Activated T-cell treated with anti-CD3 and anti-CD28 coated beads, Interleukin-2, amount 50 U/mL, for 72 hours (primary cell): ENCODE measurements around the gene IFIT5. TPM values are rescaled to one million over a fixed set of nuclear protein-coding genes. Genes with fewer than 3 reads are reported as not detected.

Experiments
- ATAC-seq, 2 donors: fragments of 150-1000 bp; cut with Tn5 transposase; replicated peaks in 1 of 2; 2 replicates each; pipeline ENCODE4 v1.10.0; 2021; ENCODE audit warnings: moderate library complexity in 2 of 2, mild to moderate bottlenecking in 1 of 2
- DNase-seq, 2 donors: peaks; one replicate each; pipeline ENCODE4 v3.0.0; 2021 to 2022; ENCODE audit warnings: mixed read lengths in 1 of 2
- H3K27ac Mint-ChIP-seq: one replicate; pipeline ENCODE4 v1.8.0; 2022; ENCODE audit warnings: mild to moderate bottlenecking, moderate library complexity, mixed read lengths
- H3K27me3 Mint-ChIP-seq: one replicate; pipeline ENCODE4 v1.8.0; 2022; ENCODE audit warnings: low read depth, mixed read lengths
- H3K36me3 Mint-ChIP-seq, 2 donors: one replicate each; pipeline ENCODE4 v1.8.0; 2022; ENCODE audit warnings: mixed read lengths in 2 of 2, mild to moderate bottlenecking in 1 of 2; ENCODE audit not compliant: insufficient read depth in 2 of 2
- H3K4me1 Mint-ChIP-seq: one replicate; pipeline ENCODE4 v1.8.0; 2022; ENCODE audit warnings: low read depth, mixed read lengths
- H3K4me3 Mint-ChIP-seq, 2 donors: one replicate each; pipeline ENCODE4 v1.8.0; 2022; ENCODE audit warnings: mild to moderate bottlenecking in 2 of 2, mixed read lengths in 2 of 2, moderate library complexity in 2 of 2
- H3K9me3 Mint-ChIP-seq, 2 donors: one replicate each; pipeline ENCODE4 v1.8.0; 2022; ENCODE audit warnings: mixed read lengths in 2 of 2
- total RNA-seq, 2 donors: library from RNA; stranded (reverse); gene quantifications; one replicate each; pipeline ENCODE4 v1.2.3, GENCODE V29; 2022

IFIT5 gene
- total RNA-seq, 2 donors from 2014 or later = 6.6 to 10.2 TPM

DNA sequence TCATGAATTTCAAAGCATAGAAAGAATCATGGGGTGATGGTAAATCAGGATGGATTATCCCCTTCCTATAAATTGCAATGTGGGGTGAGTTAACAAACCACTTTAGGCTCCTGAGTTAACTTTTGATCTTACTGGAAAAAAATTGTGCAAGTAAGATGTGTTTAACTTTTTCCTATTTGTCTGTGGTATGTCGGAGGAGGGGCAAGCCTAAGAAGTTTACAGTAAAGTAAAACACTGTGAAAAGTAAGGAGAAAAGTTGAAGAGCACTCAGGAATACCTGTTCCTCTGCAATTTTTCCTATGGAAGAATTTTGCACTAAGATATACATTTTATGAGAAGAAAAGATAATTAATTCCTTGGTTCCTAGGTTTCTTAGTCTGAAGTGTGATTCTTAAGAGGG lies 44.4 kb downstream of the IFIT5 start:
- Mint-ChIP-seq H3K4me3 (no peak overlapping the region), H3K27me3 (peaks cover 11% of the 10 kb centered on the region), H3K36me3 (no peaks in the 10 kb centered on the region), H3K27ac (no peak overlapping the region), H3K4me1 (no peaks in the 10 kb centered on the region), H3K9me3 (no peaks in the 10 kb centered on the region)
- ATAC-seq (no peak), DNase-seq (no peak)

DNA sequence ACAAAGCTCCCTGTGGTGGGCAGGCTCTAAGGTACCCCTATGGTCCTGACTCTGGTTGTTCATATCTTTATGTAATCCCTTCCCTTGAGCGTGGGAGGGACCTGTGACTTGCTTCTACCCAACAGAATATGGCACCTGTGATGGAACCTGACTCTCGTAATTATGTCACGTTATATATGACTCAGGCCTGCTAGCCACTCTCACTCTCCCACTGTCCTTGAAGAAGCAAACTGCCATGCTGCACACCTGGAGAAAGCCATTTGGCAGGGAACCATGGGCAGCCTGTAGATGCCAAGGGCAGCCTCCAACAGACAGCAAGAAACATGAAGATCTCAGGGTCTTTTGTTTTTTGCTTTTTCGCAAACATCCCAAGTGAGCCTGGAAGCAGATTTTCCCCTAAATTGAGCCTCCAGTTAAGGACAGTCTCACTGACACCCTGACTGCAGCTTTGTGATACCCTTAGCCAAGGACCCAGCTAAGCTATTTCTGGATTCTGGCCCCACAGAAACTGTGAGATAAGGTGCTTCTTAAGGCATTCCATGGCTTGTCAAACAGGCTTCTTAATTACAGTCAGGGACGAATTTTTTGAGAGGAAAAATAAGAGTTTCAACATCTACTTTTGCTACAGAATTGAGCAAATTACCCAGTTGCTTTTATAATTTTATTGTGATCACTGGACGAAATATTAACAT lies 49.6 kb downstream of the IFIT5 start:
- Mint-ChIP-seq H3K9me3 (no peaks in the 10 kb centered on the region), H3K27me3 (peaks cover 7% of the 10 kb centered on the region), H3K4me1 (no peaks in the 10 kb centered on the region), H3K4me3 (no peak overlapping the region), H3K36me3 (no peaks in the 10 kb centered on the region), H3K27ac (no peak overlapping the region)
- DNase-seq = no peak
- ATAC-seq = no peak

DNA sequence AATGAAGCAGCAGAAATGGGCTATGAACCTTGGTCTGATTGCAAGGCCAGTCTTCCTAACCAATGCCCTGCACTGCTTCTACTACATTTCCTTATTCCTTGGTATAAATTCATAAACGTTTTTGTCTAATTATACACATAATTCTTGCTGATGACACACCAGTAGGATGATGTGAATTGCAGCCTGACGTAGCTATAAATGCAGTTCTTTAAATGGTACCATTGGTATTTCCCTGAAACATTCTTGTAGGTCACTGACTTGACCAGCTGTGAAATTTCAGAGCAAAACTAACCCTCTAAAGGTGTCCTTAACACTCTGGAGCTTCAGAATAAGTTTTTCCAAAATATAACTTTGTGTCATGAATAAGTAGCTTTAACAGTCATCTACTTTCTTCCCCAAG lies 50.8 kb downstream of the IFIT5 start:
- Mint-ChIP-seq H3K27me3 (peaks cover 7% of the 10 kb centered on the region), H3K36me3 (no peaks in the 10 kb centered on the region), H3K27ac (no peak overlapping the region), H3K4me3 (no peak overlapping the region), H3K9me3 (no peaks in the 10 kb centered on the region), H3K4me1 (no peaks in the 10 kb centered on the region)
- ATAC-seq = no peak
- no peak for DNase-seq

DNA sequence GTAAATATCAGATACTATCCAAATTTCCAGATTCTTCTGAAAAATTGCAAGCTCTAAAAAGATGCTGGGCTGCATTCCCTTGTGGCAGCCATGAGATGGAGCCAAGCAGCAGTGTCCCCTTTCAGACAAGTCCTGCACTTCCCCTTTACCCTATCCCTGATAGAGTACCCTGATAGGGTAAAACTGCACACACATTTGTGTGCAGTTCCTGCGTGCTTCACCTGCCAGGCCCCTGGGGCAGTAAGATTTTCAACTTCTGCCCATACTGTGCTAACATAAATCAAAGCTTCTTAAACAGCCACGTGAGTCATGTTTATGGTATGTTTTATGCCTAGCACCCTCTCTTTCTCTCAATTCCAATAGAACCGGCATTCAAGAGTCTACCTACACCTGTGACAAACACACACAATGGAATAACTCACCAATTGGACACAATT lies 52.2 kb downstream of the IFIT5 start:
- Mint-ChIP-seq H3K27me3 (peaks cover 7% of the 10 kb centered on the region), H3K9me3 (no peaks in the 10 kb centered on the region), H3K36me3 (no peaks in the 10 kb centered on the region), H3K4me1 (no peaks in the 10 kb centered on the region), H3K4me3 (no peak overlapping the region), H3K27ac (no peak overlapping the region)
- no peak for ATAC-seq
- no peak for DNase-seq

DNA sequence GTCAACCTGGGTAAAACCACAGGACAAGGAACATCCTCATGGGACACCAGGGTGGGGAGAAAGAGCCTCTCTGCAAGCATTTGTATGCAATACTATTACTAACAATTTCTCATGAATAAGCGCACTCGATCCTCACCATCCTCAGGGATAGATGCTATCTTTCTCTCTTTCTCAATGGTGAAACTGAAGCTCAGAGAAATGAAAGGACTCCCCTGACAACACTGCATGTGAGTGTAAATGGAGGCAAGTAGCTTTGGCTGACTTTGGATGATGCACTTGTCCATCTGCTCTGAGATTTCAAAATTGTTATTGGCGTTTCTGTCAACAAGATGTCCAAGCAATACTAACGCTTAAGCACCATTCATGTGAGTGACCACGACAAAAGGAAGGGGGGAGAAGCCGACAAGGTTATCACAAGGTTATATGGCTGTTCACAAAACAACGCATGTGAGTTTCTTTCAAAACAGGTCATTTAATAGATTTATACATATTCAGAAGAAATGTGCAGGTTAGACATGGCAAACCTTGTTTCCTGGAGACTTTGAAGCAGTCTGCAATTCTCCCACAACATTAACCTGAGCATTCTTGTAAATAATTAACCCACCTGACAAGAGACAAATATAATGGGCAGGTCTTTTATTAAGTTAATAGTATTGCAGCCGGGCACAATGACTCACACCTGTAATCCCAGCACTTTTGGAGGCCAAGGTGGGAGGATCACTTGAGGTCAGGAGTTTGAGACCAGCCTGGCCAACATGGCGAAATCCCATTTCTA lies 54.0 kb downstream of the IFIT5 start:
- Mint-ChIP-seq H3K4me1 (no peaks in the 10 kb centered on the region), H3K27me3 (peaks cover 7% of the 10 kb centered on the region), H3K4me3 (no peak overlapping the region), H3K9me3 (no peaks in the 10 kb centered on the region), H3K36me3 (no peaks in the 10 kb centered on the region), H3K27ac (no peak overlapping the region)
- DNase-seq (no peak), ATAC-seq (no peak)

DNA sequence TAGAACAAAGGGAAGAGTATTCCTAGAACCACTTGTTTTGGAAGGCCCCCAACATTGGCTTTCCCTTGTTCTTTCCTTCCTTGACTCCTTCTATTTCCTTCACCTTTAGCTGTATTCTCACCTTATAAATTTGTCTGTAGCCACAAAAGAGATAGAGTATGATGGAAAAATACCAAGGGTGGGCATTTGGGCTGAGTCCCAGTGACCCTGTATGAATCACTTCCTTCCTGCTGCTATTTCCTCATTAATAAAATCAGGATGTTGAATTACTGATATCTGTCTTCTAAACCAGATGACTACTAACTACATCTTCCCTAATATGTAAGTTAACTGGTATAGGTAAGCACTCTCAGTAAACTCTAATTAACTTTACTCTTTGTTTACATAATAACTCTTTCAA lies 55.1 kb downstream of the IFIT5 start:
- H3K27me3 Mint-ChIP-seq = peaks cover 7% of the 10 kb centered on the region
- no peak overlapping the region for H3K4me3 Mint-ChIP-seq
- H3K36me3 Mint-ChIP-seq = no peaks in the 10 kb centered on the region
- H3K27ac Mint-ChIP-seq = no peak overlapping the region
- no peaks in the 10 kb centered on the region for H3K9me3 Mint-ChIP-seq
- no peaks in the 10 kb centered on the region for H3K4me1 Mint-ChIP-seq
- DNase-seq (no peak), ATAC-seq (no peak)

Other genes with a start within 250 kb of the IFIT5 start
- under 1 TPM in 1 of 2 donors, not detected in 1; 0.56 TPM for gene CH25H, start 207.3 kb upstream of the IFIT5 start, total RNA-seq
- gene LIPA, start 162.8 kb upstream of the IFIT5 start, total RNA-seq = 10 to 100 TPM; 19.5 to 21.3 TPM
- gene IFIT2, start 112.5 kb upstream of the IFIT5 start, total RNA-seq = 10 to 100 TPM; 10.8 to 36.0 TPM
- gene IFIT3, start 86.6 kb upstream of the IFIT5 start, total RNA-seq = 10 to 100 TPM in 1 of 2 donors, 1 to 10 TPM in 1; 6.7 to 19.5 TPM
- not detected for gene IFIT1B, start 36.5 kb upstream of the IFIT5 start, total RNA-seq
- gene IFIT1, start 21.9 kb upstream of the IFIT5 start, total RNA-seq = 1 to 10 TPM in 1 of 2 donors, under 1 TPM in 1; 0.79 to 2.7 TPM
- not detected for gene SLC16A12, start 121.0 kb downstream of the IFIT5 start, total RNA-seq
- 1 to 10 TPM; 1.6 to 5.3 TPM for gene PANK1, start 230.7 kb downstream of the IFIT5 start, total RNA-seq